NCI-H526 (cell line): ENCODE measurements around the gene TLR5.

ENCODE experiments used
- DNase-seq, 2 experiments: peaks; one replicate each; lab custom pipeline; 2025; lab: John Stamatoyannopoulos, UW

Gene TLR5

GRCh38 chr1:223066415-223066814 is 76.6 kb downstream of the TLR5 start:
- no peak for DNase-seq

GRCh38 chr1:223062177-223062576 is 80.9 kb downstream of the TLR5 start:
- DNase-seq, result no peak

GRCh38 chr1:223059526-223059925 is 83.5 kb downstream of the TLR5 start:
- no peak for DNase-seq
